HTR-8/SVneo (cell line): ENCODE data around the gene TMEM109.
A peak's percentile ranks its signal among the peaks of the same experiment; 100 is the strongest.

Experiments
- DNase-seq: peaks from one replicate; pipeline ENCODE4 v3.0.0; 2011; ENCODE audit warnings: low spot score, mixed read lengths; ENCODE audit not compliant: insufficient read length
- FAIRE-seq: peaks from 2 replicates; lab custom pipeline; 2011; peaks lifted over from hg19 to GRCh38; lab: Jason Lieb, UNC

Gene TMEM109

GRCh38 chr11:60924110-60924905 lies 10.3 kb downstream of the TMEM109 start, which contains the start of gene TMEM132A:
TMEM132A (plus strand) TSS chr11:60924460; CDS start chr11:60924634, 174 bp downstream.
- FAIRE-seq: no peak
- peak; percentile 88 for DNase-seq

GRCh38 chr11:60924906-60925853 lies 11.2 kb downstream of the TMEM109 start:
- DNase-seq (no peak), FAIRE-seq (peak; percentile 20)

GRCh38 chr11:60925868-60926267 lies 11.9 kb downstream of the TMEM109 start:
- DNase-seq (no peak), FAIRE-seq (no peak)

GRCh38 chr11:60926500-60926899 lies 12.5 kb downstream of the TMEM109 start:
- no peak for DNase-seq
- FAIRE-seq: no peak

- FAIRE-seq (no peak), DNase-seq (no peak)
These were observed 13.2 kb downstream of the TMEM109 start for GRCh38 chr11:60927061-60927592.

GRCh38 chr11:60927600-60927999 lies 13.6 kb downstream of the TMEM109 start:
- FAIRE-seq (no peak), DNase-seq (no peak)

- FAIRE-seq (no peak), DNase-seq (no peak)
These were observed 14.6 kb downstream of the TMEM109 start for GRCh38 chr11:60928563-60929001.

GRCh38 chr11:60929764-60930163 lies 15.8 kb downstream of the TMEM109 start:
- FAIRE-seq (no peak), DNase-seq (no peak)

- FAIRE-seq: no peak
- DNase-seq: no peak
These were observed 16.4 kb downstream of the TMEM109 start for GRCh38 chr11:60930394-60930793.

- FAIRE-seq (no peak), DNase-seq (no peak)
These were observed 18.0 kb downstream of the TMEM109 start for GRCh38 chr11:60931917-60932316.

- no peak for DNase-seq
- FAIRE-seq: no peak
These were observed 18.8 kb downstream of the TMEM109 start for GRCh38 chr11:60932605-60933356.

- no peak for DNase-seq
- no peak for FAIRE-seq
These were observed 19.6 kb downstream of the TMEM109 start for GRCh38 chr11:60933416-60934123.

GRCh38 chr11:60934124-60934789 lies 20.3 kb downstream of the TMEM109 start:
- FAIRE-seq (no peak), DNase-seq (no peak)

- DNase-seq: no peak
- no peak for FAIRE-seq
These were observed 21.0 kb downstream of the TMEM109 start for GRCh38 chr11:60934790-60935605.

GRCh38 chr11:60935676-60936442 lies 21.9 kb downstream of the TMEM109 start:
- DNase-seq (no peak), FAIRE-seq (no peak)

GRCh38 chr11:60936467-60937143 lies 22.6 kb downstream of the TMEM109 start:
- FAIRE-seq: no peak

GRCh38 chr11:60937144-60937527 lies 23.2 kb downstream of the TMEM109 start:
- no peak for FAIRE-seq
- no peak for DNase-seq

More at GRCh38 chr11:60936467-60937143, 22.6 kb downstream of the TMEM109 start:
- no peak for DNase-seq
